HK-2 (cell line): Measurements from ENCODE around the gene SPDEF.

Experiments
- DNase-seq: peaks from one replicate; pipeline ENCODE4 v3.0.0-alpha.2; 2018; ENCODE audit not compliant: unreplicated experiment

Gene SPDEF

DNA sequence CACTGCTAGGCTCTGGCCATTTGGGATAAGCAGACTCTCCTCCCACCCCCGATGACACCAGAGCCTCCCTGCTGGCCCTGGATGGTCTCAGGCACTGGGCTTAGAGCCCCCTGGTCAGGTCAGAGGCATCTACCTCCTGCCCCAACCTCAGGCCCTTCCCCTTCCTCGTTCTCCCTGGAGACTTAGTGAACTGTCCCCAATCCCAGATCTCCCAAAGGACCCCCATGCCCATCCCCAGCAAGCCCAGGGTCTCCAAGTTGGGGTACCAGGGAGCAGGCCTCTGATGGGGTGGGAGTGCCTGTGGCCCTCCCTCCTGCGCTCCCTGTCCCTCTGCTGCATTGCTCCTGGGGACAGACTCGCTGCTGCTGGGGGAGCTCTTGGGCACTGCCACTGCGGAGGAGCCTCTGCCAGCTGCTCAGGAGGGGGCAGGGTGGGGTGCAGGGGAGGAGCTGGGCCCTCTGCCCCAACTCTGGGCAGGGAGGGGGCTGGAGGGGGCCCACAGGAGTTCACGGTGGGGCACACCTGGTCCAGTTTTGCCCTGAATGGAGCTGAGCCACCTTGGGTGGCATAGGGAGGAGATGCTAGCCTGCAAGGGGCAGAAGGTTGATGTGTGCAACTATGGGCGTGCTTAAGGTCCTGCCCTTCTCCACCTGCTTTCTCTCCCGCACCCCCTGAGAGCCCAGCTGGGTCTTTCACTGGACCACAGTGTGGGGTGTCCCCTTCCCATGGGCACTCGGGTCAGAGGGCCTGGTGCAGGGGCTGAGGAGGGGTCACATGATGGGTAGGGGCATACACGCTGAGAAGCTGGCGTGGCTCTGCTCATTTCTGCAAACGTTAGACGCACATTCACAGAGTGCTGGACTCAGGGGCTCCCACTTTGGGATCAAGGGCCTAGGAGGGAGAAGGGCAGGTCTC, 40.4 kb downstream of the SPDEF start:
- DNase-seq, result no peak

DNA sequence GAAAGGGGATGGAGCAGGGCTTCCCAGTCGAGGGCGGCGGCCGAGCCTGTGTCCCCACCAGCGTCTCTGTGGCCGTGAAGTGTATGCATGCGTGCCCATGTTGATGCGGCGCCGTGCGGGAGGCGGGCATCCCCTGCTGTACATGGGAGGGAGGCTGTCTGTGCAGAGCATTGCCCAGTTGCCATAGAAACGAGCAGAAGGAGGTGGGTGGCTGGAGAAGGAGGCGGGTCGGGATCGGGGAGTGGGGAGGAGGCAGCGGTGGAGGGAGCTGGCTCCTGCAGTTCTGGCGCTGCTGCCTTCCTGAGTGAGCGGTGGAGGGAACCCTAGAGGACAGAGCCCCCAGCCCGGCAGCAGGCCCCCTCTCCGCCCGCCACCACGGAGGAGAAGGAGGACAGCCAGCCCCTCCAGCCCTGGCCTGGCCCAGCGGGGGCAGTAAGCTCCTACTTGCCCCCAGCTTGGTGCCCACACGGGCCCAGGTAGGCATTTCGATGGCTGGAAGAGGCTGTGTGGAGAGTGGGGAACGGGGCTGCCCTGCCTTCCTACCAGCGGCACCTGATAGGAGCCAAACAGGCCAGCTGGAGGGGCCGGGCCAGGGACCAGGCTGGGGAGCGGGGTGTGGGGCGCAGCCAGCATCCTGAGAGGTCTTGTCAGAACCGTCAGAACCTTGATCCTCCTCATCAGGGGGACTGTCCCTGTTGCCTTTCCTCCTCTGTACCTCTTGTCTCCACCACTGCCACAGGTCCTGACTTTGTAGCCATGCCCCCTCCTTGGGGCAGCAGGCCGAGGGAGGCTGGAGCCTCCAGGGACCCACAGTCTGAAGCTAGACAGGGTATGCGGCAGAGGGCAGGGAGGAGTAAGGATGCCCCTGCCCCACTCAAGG, 41.3 kb downstream of the SPDEF start:
- DNase-seq, result no peak

DNA sequence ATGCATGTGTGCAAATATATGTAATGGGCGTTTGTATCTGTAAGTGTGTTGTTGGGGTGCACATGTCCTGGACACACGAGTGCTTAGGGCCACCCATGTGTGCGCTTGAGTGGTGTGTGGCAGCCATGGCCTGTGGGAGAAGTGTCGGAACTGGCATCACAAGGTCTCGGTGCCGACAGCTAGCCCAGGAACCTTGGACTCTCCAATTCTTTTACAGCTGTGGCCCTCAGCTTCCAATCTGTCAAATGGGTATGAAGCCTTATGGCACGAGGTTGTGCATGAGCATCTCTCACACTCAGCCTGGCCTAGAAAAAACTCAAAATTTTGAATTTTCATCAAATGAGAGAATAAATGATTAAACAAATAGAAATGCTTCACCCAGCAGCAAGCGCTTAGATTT, 42.0 kb downstream of the SPDEF start:
- no peak for DNase-seq

DNA sequence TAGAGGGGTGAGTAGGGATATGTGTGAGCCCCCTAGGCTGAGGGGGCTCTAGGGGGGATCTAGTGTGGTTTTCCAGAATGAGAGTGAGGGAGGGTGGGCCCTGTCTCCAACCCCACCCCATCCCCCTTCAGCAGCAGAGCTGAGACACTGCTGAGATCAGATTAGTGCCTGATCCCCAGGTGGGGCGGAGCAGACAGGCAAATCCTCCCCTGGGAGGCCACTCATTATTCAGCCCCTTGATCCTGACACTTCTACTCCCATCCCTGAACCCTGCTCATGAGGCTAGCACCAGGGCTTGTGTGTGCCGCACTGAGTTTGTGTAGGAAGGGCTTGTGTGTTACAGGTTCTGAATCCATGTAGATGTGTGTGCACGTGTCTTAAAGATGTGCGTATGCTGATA, 42.5 kb downstream of the SPDEF start:
- no peak for DNase-seq

DNA sequence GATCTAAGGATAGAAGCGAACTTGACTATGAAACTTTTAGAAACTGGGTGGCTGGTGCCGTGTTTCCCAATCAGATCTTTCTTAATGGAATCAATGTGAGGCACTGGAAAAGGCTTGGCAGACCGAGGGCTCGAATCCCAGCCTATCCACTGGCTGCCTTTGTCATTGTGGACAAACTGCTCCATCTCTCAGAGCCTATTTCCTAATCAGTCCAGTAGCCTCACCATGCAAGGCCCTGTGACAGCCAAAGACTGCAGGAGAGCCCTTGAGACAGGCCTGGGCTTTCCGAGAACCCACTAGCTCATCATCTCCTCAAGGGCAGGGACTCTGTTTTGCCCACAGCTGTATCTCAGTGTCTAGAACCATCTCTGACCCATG, 43.4 kb downstream of the SPDEF start:
- no peak for DNase-seq

DNA sequence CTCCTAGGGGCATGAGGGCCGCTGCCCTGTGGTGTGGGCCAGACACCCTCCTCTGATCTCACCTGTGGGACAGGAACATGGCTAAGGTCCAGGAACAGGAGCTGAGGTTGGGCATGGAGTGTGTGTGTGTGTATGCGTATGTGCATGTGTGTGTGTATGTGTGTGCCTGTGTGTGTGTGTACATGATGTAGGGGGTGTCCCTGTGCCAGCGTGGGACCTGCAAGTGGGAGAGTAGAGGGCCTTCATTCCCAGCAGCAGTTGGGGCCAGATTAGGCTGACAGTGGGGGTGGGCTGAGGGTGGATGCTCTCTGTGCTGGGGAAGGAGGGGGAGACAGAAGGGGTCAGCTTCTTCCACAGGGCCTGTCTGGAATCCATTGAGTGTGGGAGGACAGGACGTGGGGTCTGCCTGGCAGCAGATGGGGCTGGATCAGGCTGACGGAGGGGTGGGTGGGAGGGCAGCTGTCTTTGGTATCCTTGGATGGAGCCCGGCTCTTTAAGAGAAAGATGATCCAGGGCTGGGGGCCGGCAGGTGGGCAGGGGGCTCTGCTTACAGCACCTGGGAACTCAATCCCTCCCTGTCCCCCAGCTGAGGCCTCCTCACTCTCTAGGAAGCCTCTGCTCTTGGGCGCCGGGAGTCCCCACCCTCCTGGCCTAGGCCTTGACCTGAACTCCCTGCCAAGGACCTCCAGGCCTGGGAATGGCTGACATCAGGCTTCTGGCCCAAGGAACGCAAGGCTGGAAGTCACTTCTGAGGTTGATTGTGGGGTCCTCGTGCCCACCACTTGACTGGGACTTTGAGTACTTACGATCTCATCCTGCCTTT, 44.0 kb downstream of the SPDEF start:
- no peak for DNase-seq

DNA sequence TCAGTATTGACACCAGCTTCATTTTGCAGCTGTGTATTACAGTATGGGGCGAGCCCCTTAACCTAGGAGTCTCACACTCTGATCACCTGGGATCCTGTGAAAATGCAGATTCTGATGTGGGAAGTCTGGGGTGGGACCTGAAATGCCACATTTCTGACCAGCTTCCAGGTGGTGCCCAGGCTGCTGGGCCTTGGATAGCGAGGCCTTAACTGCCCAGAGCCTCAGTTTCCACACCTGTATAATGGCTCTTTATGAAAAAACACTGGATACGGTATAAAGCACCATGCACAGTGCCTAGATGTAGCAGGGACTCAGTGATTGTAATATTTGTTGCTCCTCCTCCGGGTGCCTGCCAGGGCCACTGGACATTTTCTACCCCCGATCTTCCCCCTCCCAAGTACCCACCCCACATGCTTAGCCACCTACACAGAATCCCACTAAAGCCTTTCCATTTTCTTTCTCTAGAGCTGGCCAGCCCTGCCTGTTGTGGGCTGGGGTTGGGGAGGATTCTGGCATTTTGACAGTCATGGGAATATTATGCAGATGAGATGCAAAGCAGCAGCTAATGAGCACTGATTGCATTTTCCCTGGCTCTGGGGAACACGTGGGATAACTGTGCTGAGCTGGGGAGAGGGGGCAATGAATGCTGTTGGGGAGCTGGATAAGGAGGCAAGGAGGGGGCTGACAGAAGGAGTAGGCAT, 44.8 kb downstream of the SPDEF start:
- no peak for DNase-seq

DNA sequence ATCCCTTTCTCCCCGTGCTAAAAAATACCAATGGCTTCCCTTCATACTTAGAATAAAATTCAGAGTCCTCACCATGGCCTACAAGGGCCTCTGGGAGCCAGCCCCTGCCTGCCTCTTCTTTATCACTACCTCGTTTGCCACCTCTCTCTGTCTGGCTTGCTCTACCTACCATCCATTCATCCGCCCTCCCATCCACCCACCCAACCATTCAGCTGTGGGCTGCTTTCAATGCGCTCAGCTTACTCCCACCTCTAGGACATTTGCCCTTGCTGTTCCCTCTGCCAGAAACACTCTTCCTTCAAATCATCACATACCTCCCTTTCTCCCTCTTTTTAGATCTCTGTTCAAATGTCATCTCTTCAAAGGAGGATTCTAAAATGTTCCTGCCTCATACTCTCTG, 45.8 kb downstream of the SPDEF start:
- no peak for DNase-seq

DNA sequence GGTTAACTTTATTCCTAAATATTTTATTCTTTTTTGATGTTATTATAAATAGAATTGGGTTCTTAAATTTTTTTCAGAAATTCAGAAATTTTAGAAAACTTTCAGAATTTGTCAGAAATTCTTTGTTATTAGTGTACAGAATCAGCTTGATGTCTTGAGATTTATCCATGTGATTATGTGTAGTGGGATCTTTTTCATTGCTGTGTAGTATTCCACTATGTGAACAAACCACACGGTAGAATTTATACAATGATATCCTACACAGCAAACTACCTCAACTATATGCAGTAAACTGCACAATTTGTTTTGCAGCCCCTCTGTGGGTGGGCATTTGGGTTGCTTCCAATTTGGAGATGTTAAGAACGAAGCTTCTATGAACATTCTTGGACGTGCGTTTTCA, 46.3 kb downstream of the SPDEF start:
- no peak for DNase-seq

DNA sequence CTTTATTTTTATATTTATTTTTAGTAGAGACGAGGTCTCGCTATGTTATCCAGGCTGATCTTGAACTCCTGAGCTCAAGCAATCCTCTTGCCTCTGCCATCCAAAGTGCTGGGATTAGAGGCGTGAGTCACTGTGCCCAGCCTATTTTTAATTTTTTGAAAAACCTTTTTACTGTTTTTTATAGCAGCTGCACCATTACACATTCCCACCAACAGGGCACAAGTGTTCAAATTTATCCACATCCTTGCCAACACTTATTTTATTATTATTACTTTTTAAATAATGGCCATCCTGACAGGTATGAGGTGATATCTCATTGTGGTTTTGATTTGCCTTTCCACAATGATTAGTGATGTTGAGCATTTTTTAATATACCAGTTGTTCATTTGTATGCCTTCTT, 47.7 kb downstream of the SPDEF start:
- DNase-seq, result no peak

DNA sequence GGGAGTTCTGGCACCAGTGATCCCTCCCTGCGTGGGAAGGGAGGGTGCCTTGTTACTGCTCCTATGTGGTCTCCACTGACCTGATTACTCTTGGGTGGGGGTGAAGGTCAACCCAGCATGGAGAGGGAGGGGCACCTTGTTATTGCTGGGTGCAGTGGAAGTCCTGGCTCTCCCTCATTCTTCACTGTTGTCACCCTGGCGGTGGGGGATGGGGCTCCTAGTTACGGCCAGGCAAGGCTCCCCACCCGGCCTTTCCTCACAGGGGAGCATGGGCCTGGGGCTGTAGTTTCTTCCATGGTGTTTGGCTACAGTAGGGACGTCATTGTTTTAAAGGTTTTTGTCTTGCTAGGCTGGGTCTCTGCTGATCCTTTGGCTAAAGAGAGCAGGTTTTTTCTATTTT, 49.4 kb downstream of the SPDEF start:
- no peak for DNase-seq

DNA sequence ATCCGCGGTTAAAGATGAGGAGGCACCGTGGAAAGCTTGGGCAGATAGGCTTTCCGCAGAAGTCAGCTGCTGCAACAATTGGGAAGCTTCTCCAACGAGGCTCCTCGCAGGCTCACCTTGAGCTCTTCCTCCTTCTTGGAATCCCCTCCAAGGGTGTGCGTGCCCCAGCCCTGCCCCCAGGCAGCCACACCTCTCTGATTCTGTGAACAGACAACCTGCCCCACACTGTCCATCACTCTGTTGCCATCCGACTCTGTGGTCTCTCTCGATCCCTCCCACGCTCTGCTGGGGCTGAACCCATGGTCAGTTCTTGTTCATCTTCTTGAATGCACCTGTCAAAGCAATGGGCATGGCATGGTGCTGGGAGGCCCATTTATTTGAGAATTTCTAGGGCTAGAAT, 58.7 kb downstream of the SPDEF start:
- no peak for DNase-seq

DNA sequence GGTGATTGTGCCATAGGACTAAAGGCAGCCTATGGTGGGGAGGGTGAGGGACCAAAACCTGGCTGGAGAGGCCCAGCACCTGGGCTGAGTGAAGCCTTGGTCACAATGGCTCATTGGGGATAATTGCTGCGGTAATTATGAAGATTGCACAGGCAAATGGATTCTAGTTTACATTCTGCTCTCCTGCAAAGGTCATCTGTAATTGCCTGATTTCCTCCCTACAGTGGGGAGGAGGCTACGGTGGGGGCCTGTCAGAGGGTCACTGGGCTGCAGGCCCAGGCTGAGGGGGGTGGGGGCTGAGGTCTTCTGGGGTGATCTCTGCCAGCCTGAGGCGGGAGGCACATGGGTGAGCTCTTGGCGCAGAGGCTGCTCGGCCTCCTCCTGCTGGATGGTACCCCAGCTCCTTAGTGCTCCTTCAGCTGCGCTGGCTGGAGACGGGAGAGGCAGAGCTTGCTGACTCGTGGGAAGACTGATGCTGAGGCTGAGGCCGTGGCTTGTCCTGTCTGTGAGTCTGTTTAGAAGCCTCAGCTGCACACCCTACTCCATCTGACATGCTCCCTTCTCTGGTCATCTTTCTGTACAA, 59.9 kb downstream of the SPDEF start:
- DNase-seq, result no peak

DNA sequence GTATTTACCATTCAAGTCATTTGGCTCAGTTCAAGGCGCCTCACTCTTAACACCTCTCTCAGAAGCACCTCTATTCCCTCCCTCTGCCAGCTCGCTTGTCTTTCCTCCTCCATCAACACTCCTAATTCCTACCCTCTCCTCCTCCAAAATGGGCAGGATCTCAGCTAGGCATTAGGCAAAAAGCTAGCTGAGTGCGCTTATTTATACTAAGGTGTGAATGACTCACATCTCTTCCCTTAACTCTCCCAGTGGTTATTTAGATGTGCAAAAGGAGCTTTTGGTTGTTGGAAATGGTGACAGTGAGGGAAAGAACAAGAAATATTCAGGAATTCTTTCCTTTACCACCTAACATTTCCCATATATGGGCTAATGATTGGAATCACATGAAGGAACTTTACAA, 61.2 kb downstream of the SPDEF start:
- DNase-seq, result no peak

DNA sequence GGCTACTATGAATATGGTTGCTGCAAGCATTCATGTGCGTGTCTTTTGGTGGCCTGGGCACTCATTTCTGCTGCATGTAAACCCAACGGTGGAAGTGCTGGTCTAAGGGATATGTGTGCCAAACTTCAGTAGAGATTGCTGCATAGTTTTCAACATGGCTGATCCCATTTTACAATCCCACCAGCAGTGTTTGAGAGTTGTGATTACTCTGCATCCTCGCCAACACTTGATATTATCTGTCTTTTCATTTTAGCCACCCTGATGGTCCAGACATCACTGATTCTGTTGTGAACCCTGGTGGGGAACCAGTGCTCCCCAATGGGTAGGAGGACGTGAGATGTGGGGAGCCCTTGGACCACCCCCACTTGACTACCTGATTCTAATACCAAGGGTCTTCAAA, 62.8 kb downstream of the SPDEF start:
- DNase-seq, result no peak

DNA sequence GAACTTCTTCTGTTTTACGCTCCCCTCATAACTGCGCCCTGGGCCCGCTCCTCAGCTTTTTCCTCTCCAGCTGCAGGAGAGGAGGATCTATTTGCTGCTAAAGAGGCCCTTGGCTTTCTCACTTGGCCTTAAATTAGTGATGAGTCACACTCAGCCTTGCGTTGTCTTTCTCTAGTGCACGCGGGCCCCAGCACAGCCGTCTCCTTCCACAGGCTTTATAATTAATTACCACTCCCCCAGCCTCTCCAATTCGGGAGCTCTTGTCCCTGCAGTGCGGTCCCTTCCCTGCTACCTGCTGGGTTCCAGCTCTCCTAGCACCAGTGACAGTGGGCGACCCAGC, 65.1 kb downstream of the SPDEF start:
- DNase-seq, result no peak

DNA sequence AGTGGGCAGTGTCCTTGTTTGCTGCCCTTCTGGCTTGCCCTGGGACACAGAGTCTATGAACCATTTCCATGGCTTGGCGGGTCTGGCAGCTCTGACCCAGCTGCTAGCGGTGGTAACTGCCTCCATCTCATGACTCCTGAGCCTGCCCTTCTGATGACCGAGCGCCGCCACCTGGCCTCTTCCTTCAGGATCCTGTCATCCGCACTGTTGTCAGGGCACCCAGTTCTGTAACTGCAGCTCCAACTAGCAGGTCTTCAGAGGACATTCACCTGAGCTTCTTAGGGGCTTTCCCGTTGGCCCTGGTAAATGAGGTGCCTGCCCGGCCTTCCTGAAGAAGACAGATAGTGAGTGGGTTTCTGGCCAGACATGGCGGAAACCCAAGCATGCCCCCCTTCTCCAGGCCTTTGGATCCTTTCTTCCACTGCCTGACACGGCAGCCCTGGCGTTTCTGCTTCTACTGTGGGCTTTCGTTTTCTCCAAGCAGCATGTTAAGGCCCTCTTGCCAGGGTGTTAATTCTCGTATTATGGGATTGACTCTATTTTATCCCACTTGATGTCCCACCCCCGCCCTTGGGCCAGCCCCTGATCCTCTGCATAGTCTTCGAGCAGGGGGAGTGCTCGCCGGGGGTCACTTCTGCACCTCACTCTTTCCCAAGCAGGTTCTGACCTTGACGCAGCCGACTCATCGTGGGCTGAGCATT, 65.6 kb downstream of the SPDEF start:
- no peak for DNase-seq

DNA sequence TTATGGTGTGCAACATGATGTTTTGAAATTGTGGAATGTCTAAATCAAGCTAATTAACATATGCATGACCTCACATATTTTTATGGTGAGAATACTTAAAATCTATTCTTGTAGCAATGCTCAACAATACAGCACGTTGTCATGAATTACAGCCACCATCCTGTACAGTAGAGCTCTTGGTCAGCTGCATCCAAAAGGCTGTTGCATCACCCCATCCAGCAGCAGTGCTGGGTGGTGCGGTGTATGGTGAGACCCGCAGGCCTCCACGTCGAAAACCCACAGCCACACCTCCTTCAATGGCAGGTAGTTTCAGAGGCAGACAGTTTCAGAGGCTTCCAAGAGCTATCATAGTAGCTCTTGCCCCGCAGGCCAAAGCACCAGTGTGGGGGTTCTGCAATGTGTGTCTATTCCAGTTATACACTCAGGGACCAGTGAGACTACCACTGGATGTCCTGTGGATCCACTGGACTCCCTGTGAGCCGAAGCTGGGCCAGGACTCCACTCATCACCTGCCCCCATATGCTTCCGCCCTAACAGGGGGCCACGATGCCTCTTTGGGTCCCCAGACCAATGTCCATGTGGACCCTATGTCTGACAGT, 66.8 kb downstream of the SPDEF start:
- DNase-seq, result no peak
